Thyroid gland (tissue), 4 donors: Measurements from ENCODE around the gene CCDC149.

ENCODE experiments used
- CTCF ChIP-seq, 6 experiments: fragments of 200-600 bp in 3 of 6; fragments of 450-650 bp in 3 of 6; sonication (generic) in 3 of 6; IDR thresholded peaks; one replicate each; pipeline ENCODE4 v1.5.1; 2016 to 2019; ENCODE audit warnings: antibody characterized with exemption in 6 of 6, mild to moderate bottlenecking in 2 of 6, inconsistent platforms in 1 of 6, moderate library complexity in 1 of 6
- POLR2A ChIP-seq, 2 donors: fragments of 450-650 bp; IDR thresholded peaks; one replicate each; pipeline ENCODE4 v1.6.1; 2017; ENCODE audit warnings: antibody characterized with exemption in 2 of 2, mild to moderate bottlenecking in 2 of 2, moderate library complexity in 1 of 2

- no peak for TF ChIP-seq CTCF (IDR thresholded peaks at IDR 0.05)
- TF ChIP-seq POLR2A (IDR thresholded peaks at IDR 0.05) = no peak
These were observed 105.2 kb downstream of the CCDC149 start for GRCh38 chr4:24807611-24808010.
